HepG2 (cell line): Measurements from ENCODE around the gene NARS2. TPM values are rescaled to one million over a fixed set of nuclear protein-coding genes. Genes with fewer than 3 reads are reported as not detected.

ENCODE experiments used
- ATAC-seq: fragments of 200-7000 bp; cut with Tn5 transposase; 3 replicates; pipeline ENCODE4 v1.9.1; 2020; ENCODE audit warnings: mild to moderate bottlenecking, moderate library complexity
- BruUV-seq: library from RNA; stranded (reverse); fragments of 400-500 nt; replicated peaks from 2 replicates; lab custom pipeline; 2021; lab: Mats Ljungman, UMichigan
- CTCF ChIA-PET: fragments of 300-600 bp; formaldehyde crosslinking; extraction: SDS; loops from one replicate; lab custom pipeline; 2021; ENCODE audit warnings: low total read pairs, inconsistent platforms, low intra/inter-chr PET ratio; lab: Yijun Ruan, JAX
- POLR2A ChIA-PET: fragments of 350-600 bp; sonication (Branson Sonifier 250); formaldehyde crosslinking; loops from one replicate; lab custom pipeline; 2020; ENCODE audit warnings: antibody characterized with exemption, inconsistent platforms; lab: Yijun Ruan, JAX
- DNase-seq: peaks from one replicate; pipeline ENCODE4 v3.0.0-alpha.2; 2015; ENCODE audit warnings: low spot score
- FAIRE-seq: peaks from 3 replicates; lab custom pipeline; 2011; peaks lifted over from hg19 to GRCh38; lab: Jason Lieb, UNC
- H2AFZ ChIP-seq: one replicate; pipeline ENCODE4 v1.6.1; 2011; ENCODE audit warnings: low read length, inconsistent platforms
- H3K27ac ChIP-seq: fragments of 300-600 bp; 3 replicates; pipeline ENCODE4 v1.8.0; 2011; ENCODE audit warnings: mixed run types, mild to moderate bottlenecking, mixed read lengths, low read length, inconsistent platforms; ENCODE audit not compliant: insufficient read depth; ENCODE audit errors: extremely low read length
- H3K27me3 ChIP-seq, 2 experiments: fragments of 200-600 bp in 1 of 2; 2 replicates in 1 of 2; 3 replicates in 1 of 2; pipeline versions ENCODE4 v1.6.0 to v1.8.0; 2011; ENCODE audit warnings: low read length in 2 of 2, mild to moderate bottlenecking in 2 of 2, moderate library complexity in 2 of 2, inconsistent platforms in 1 of 2; ENCODE audit not compliant: insufficient read depth in 2 of 2, control insufficient read depth in 1 of 2
- H3K36me3 ChIP-seq, 2 experiments: fragments of 200-600 bp in 1 of 2; replicated peaks in 1 of 2; 2 replicates in 1 of 2; 3 replicates in 1 of 2; pipeline versions ENCODE4 v1.5.1 to v1.8.0; 2011; ENCODE audit warnings: low read length in 2 of 2, inconsistent platforms in 1 of 2; ENCODE audit not compliant: insufficient read depth in 2 of 2, control insufficient read depth in 1 of 2
- H3K4me1 ChIP-seq: 2 replicates; pipeline ENCODE4 v1.5.1; 2012; ENCODE audit warnings: low read length, inconsistent platforms; ENCODE audit not compliant: insufficient read depth
- H3K4me2 ChIP-seq: 2 replicates; pipeline ENCODE4 v1.6.0; 2011; ENCODE audit warnings: low read depth, low read length, inconsistent platforms
- H3K4me3 ChIP-seq, 3 experiments: fragments of 200-600 bp in 1 of 3; sonication (generic), shearing (Covaris generic) in 1 of 3; replicated peaks in 1 of 3; 2 replicates each; pipeline ENCODE4 v1.5.1; 2011 to 2016; ENCODE audit warnings: low read length in 3 of 3, inconsistent platforms in 2 of 3, low read depth in 2 of 3, mild to moderate bottlenecking in 2 of 3, control low read depth in 1 of 3, mixed read lengths in 1 of 3; ENCODE audit not compliant: insufficient read depth in 1 of 3
- H3K79me2 ChIP-seq: one replicate; pipeline ENCODE4 v1.6.1; 2011; ENCODE audit warnings: low read length, inconsistent platforms; ENCODE audit not compliant: insufficient read depth
- H3K9ac ChIP-seq: 2 replicates; pipeline ENCODE4 v1.6.0; 2011; ENCODE audit warnings: mild to moderate bottlenecking, low read depth, low read length, inconsistent platforms; ENCODE audit not compliant: insufficient read depth
- H3K9me3 ChIP-seq: 2 replicates; pipeline ENCODE4 v1.5.1; 2012; ENCODE audit warnings: mild to moderate bottlenecking, low read length
- H4K20me1 ChIP-seq: 2 replicates; pipeline ENCODE4 v1.6.0; 2011; ENCODE audit warnings: inconsistent platforms, mild to moderate bottlenecking, low read length, moderate library complexity; ENCODE audit not compliant: insufficient read depth
- CTCF ChIP-seq: sonication (generic); formaldehyde crosslinking; IDR thresholded peaks from 2 replicates; pipeline ENCODE4 v1.5.0; 2020; ENCODE audit warnings: mild to moderate bottlenecking, missing genetic modification reagents, moderate library complexity
- DRAP1 ChIP-seq: IDR thresholded peaks from 2 replicates; pipeline ENCODE4 v1.6.1; 2016; ENCODE audit warnings: missing genetic modification reagents, missing compliant biosample characterization
- IKZF4 ChIP-seq: sonication (generic); formaldehyde crosslinking; IDR thresholded peaks from 2 replicates; pipeline ENCODE4 v1.5.1; 2020; ENCODE audit warnings: borderline replicate concordance, mild to moderate bottlenecking, low read depth, missing genetic modification reagents; ENCODE audit errors: not compliant biosample characterization
- KMT2A ChIP-seq: sonication (generic); formaldehyde crosslinking; IDR thresholded peaks from 2 replicates; pipeline ENCODE4 v1.4.0; 2020; ENCODE audit warnings: missing genetic modification reagents
- NR2F1 ChIP-seq, 2 experiments: fragments of 450-650 bp in 1 of 2; formaldehyde crosslinking in 1 of 2; IDR thresholded peaks; 2 replicates each; pipeline versions ENCODE4 v1.5.0 to v1.6.1; 2016 to 2020; ENCODE audit warnings: mild to moderate bottlenecking in 1 of 2, missing compliant biosample characterization in 1 of 2, missing genetic modification reagents in 1 of 2, moderate library complexity in 1 of 2
- RAD21 ChIP-seq: fragments of 450-650 bp; formaldehyde crosslinking; IDR thresholded peaks from 2 replicates; pipeline ENCODE4 v1.5.0; 2020; ENCODE audit warnings: mild to moderate bottlenecking
- RBAK ChIP-seq: sonication (generic); formaldehyde crosslinking; IDR thresholded peaks from 2 replicates; pipeline ENCODE4 v1.5.1; 2020; ENCODE audit warnings: mild to moderate bottlenecking, missing genetic modification reagents
- ZKSCAN1 ChIP-seq: fragments of 150-350 bp; IDR thresholded peaks from 2 replicates; pipeline ENCODE4 v1.6.1; 2014; ENCODE audit warnings: low read length
- ZNF160 ChIP-seq: sonication (generic); formaldehyde crosslinking; IDR thresholded peaks from 2 replicates; pipeline ENCODE4 v1.8.0; 2022; ENCODE audit warnings: mild to moderate bottlenecking, inconsistent platforms, missing genetic modification reagents
- ZNF253 ChIP-seq: sonication (generic); formaldehyde crosslinking; IDR thresholded peaks from 2 replicates; pipeline ENCODE4 v1.8.0; 2022; ENCODE audit warnings: mild to moderate bottlenecking, missing genetic modification reagents, borderline replicate concordance
- ZNF256 ChIP-seq: sonication (generic); formaldehyde crosslinking; conservative IDR thresholded peaks from 2 replicates; pipeline ENCODE4 v1.4.0; 2020; ENCODE audit warnings: missing genetic modification reagents
- ZNF468 ChIP-seq: sonication (generic); formaldehyde crosslinking; IDR thresholded peaks from 2 replicates; pipeline ENCODE4 v1.8.0; 2022; ENCODE audit warnings: mild to moderate bottlenecking, moderate library complexity, missing genetic modification reagents
- ZNF577 ChIP-seq: sonication (generic); formaldehyde crosslinking; IDR thresholded peaks from 2 replicates; pipeline ENCODE4 v1.4.0; 2020; ENCODE audit warnings: mild to moderate bottlenecking, low read depth, missing genetic modification reagents, borderline replicate concordance
- WGBS: methylation state at CpG from one replicate; pipeline ENCODE4 v1.1.6; 2017; ENCODE audit warnings: low lambda C conversion rate; 5-methylcytosine and 5-hydroxymethylcytosine counted together
- in situ Hi-C: cut with HindIII; loops from 2 replicates; pipeline ENCODE4 v1.10.0; 2017; ENCODE audit warnings: low pct_unique_long_range_greater_than_20kb; ENCODE audit not compliant: extremely low pct_ligation_motif_present
- intact Hi-C: fragments of 100-400 bp; cut with micrococcal nuclease; formaldehyde crosslinking; loops from one replicate; pipeline ENCODE4 v1.10.0; 2022; ENCODE audit not compliant: unreplicated experiment
- polyA plus RNA-seq, 8 experiments: library from polyadenylated mRNA; depleted of rRNA in 3 of 8; stranded (reverse) in 7 of 8; unstranded in 1 of 8; fragments of >200 nt; fragmentation: Illumina TruSeq in 4 of 8; extraction: Trizol in 4 of 8; gene quantifications; 2 replicates each; pipeline versions ENCODE4 v1.2.1 to v1.2.3, GENCODE V29; 2011 to 2016; ENCODE audit warnings: low read depth in 4 of 8, missing spikeins in 1 of 8, mixed read lengths in 1 of 8; ENCODE audit not compliant: insufficient read depth in 1 of 8
- total RNA-seq, 5 experiments: library from RNA; depleted of rRNA; stranded (reverse); fragments of >200 nt; fragmentation: Illumina TruSeq; extraction: Trizol; gene quantifications; 2 replicates each; pipeline ENCODE4 v1.2.3, GENCODE V29; 2016; ENCODE audit warnings: low read depth in 1 of 5

NARS2 gene
- total and polyA plus RNA-seq, 2 of the 13 experiments (the other 11 are each of a cell fraction or from before 2014, with no cell fraction given), result 45.9 to 65.0 TPM

GRCh38 chr11:78557236-78557635, 17.4 kb downstream of the NARS2 start:
- H3K27me3 ChIP-seq, result no peaks in the 10 kb centered on the region
- in situ Hi-C loops (no loop called here), intact Hi-C loops (no loop called here)
- no peak overlapping the region for H3K4me2 ChIP-seq
- no peak for ATAC-seq
- no TSS peak for BruUV-seq
- 91% methylated on average over 2 of the region's 2 CpGs for WGBS
- DNase-seq, result no peak
- H4K20me1 ChIP-seq, result peaks cover 7% of the 10 kb centered on the region
- POLR2A ChIA-PET, result no interaction called here
- FAIRE-seq, result no peak
- H3K27ac ChIP-seq, result no peak overlapping the region
- no peak overlapping the region for H2AFZ ChIP-seq
- H3K9ac ChIP-seq, result no peak overlapping the region
- no peak overlapping the region for H3K4me3 ChIP-seq
- peaks cover 11 to 58% of the 10 kb centered on the region in 2 experiments for H3K36me3 ChIP-seq
- CTCF ChIA-PET, result no interaction called here
- peaks cover 32% of the 10 kb centered on the region for H3K79me2 ChIP-seq
- no peaks in the 10 kb centered on the region for H3K9me3 ChIP-seq
- peaks cover 27% of the 10 kb centered on the region for H3K4me1 ChIP-seq
- TF ChIP-seq ZKSCAN1 (no peak), NR2F1 (CRISPR knock-in tag; IDR thresholded peaks at IDR 0.05) (no peak), ZNF160 (CRISPR knock-in tag) (no peak), ZNF577 (CRISPR knock-in tag) (no peak), DRAP1 (CRISPR knock-in tag) (no peak), RBAK (CRISPR knock-in tag) (no peak), RAD21 (CRISPR knock-in tag) (no peak), IKZF4 (CRISPR knock-in tag) (no peak)

GRCh38 chr11:78555592-78555991, 19.1 kb downstream of the NARS2 start:
- in situ Hi-C loops, result no loop called here
- CTCF ChIA-PET, result no interaction called here
- TF ChIP-seq ZNF253 (CRISPR knock-in tag) (no peak), KMT2A (CRISPR knock-in tag) (no peak), ZNF256 (CRISPR knock-in tag) (no peak), ZNF468 (CRISPR knock-in tag) (no peak), CTCF (CRISPR knock-in tag) (no peak)

More at GRCh38 chr11:78555592-78555991, 19.1 kb downstream of the NARS2 start:
- Histone ChIP-seq H4K20me1 (no peaks in the 10 kb centered on the region; the same call in 1 of the 2 replicates), H3K9ac (no peak overlapping the region), H3K27ac (no peak overlapping the region), H3K79me2 (peaks cover 17% of the 10 kb centered on the region), H3K4me1 (peaks cover 17% of the 10 kb centered on the region), H3K9me3 (no peaks in the 10 kb centered on the region), H3K36me3 (peaks cover 13 to 62% of the 10 kb centered on the region in 2 experiments), H3K4me3 (no peak overlapping the region), H2AFZ (no peak overlapping the region), H3K4me2 (no peak overlapping the region), H3K27me3 (no peaks in the 10 kb centered on the region)
- POLR2A ChIA-PET, result no interaction called here
- 98% methylated on average over 3 of the region's 3 CpGs for WGBS
- ATAC-seq (no peak), FAIRE-seq (no peak), DNase-seq (no peak)
- BruUV-seq, result no TSS peak
- intact Hi-C loops, result no loop called here
